Panc1 (cell line): ENCODE measurements around the gene KDM2B. TPM values are rescaled to one million over a fixed set of nuclear protein-coding genes. Genes with fewer than 3 reads are reported as not detected.

ENCODE experiments used
- ATAC-seq: fragments of 200-7000 bp; cut with Tn5 transposase; 2 replicates; pipeline ENCODE4 v1.9.1; 2020; ENCODE audit warnings: mild to moderate bottlenecking, moderate library complexity
- BruUV-seq: library from RNA; stranded (reverse); fragments of 400-500 nt; replicated peaks from 2 replicates; lab custom pipeline; 2021; lab: Mats Ljungman, UMichigan
- CTCF ChIA-PET: fragments of 300-600 bp; sonication (Branson Sonifier 250); formaldehyde crosslinking; loops from one replicate; lab custom pipeline; 2022; ENCODE audit warnings: antibody characterized with exemption; lab: Charles Lee
- POLR2A ChIA-PET: fragments of 300-600 bp; sonication (Branson Sonifier 250); formaldehyde crosslinking; loops from one replicate; lab custom pipeline; 2022; ENCODE audit warnings: antibody characterized with exemption; lab: Charles Lee
- DNase-seq: peaks from one replicate; pipeline ENCODE4 v3.0.0-alpha.2; 2010; ENCODE audit warnings: low read depth, low spot score
- H3K27ac ChIP-seq: 2 replicates; pipeline ENCODE4 v1.5.1; 2011; ENCODE audit warnings: mild to moderate bottlenecking, low read length, inconsistent platforms
- H3K27me3 ChIP-seq: fragments of 200-500 bp; sonication (Bioruptor generic); 2 replicates; pipeline ENCODE4 v1.6.0; 2014; ENCODE audit warnings: low read length, inconsistent platforms; ENCODE audit not compliant: control insufficient read depth, insufficient read depth
- H3K36me3 ChIP-seq: fragments of 200-500 bp; sonication (Bioruptor generic); 2 replicates; pipeline ENCODE4 v1.5.1; 2014; ENCODE audit warnings: inconsistent platforms, mild to moderate bottlenecking, low read length, moderate library complexity; ENCODE audit not compliant: control insufficient read depth, insufficient read depth
- H3K4me1 ChIP-seq: 2 replicates; pipeline ENCODE4 v1.5.1; 2011; ENCODE audit warnings: inconsistent platforms, mild to moderate bottlenecking, low read length, moderate library complexity; ENCODE audit not compliant: control insufficient read depth, insufficient read depth
- H3K4me3 ChIP-seq, 2 experiments: 2 replicates each; pipeline ENCODE4 v1.5.1; 2011 to 2012; ENCODE audit warnings: low read depth in 2 of 2, low read length in 2 of 2, mild to moderate bottlenecking in 2 of 2, inconsistent platforms in 1 of 2, moderate library complexity in 1 of 2
- H3K9me3 ChIP-seq: fragments of 200-500 bp; sonication (Bioruptor generic); 2 replicates; pipeline ENCODE4 v1.5.1; 2014; ENCODE audit warnings: low read depth, mild to moderate bottlenecking, inconsistent platforms, low read length, moderate library complexity; ENCODE audit not compliant: control insufficient read depth, insufficient read depth
- POLR2AphosphoS5 ChIP-seq: IDR thresholded peaks from 2 replicates; pipeline ENCODE4 v1.6.1; 2012; ENCODE audit warnings: mild to moderate bottlenecking, low read depth, low read length, moderate library complexity
- SIN3A ChIP-seq: IDR thresholded peaks from 2 replicates; pipeline ENCODE4 v1.6.1; 2012; ENCODE audit warnings: low read depth, mild to moderate bottlenecking, low read length, moderate library complexity, borderline replicate concordance; ENCODE audit not compliant: insufficient read depth
- TCF7L2 ChIP-seq: IDR thresholded peaks from 2 replicates; pipeline ENCODE4 v1.6.1; 2011; ENCODE audit warnings: mild to moderate bottlenecking, low read depth, low read length, inconsistent platforms
- in situ Hi-C: cut with HindIII; loops from 2 replicates; pipeline ENCODE4 v1.10.0; 2016; ENCODE audit warnings: low sequenced_read_pairs, low pct_unique_long_range_greater_than_20kb
- intact Hi-C: fragments of 100-400 bp; cut with micrococcal nuclease; formaldehyde crosslinking; loops from one replicate; pipeline ENCODE4 v1.10.0; 2022; ENCODE audit not compliant: unreplicated experiment
- total RNA-seq: library from RNA; stranded (reverse); gene quantifications from one replicate; pipeline ENCODE4 v1.2.1, GENCODE V29; 2021; ENCODE audit not compliant: unreplicated experiment
- TF ChIP-seq, protein P1 (sequence below): fragments of 450-650 bp; IDR thresholded peaks from 2 replicates; pipeline ENCODE4 v1.5.1; 2017; ENCODE audit warnings: mild to moderate bottlenecking
- TF ChIP-seq, protein P2 (sequence below), 2 experiments: IDR thresholded peaks; 2 replicates each; pipeline ENCODE4 v1.6.1; 2011 to 2012; ENCODE audit warnings: low read depth in 2 of 2, control low read depth in 1 of 2, low read length in 1 of 2, mild to moderate bottlenecking in 1 of 2, moderate library complexity in 1 of 2; ENCODE audit not compliant: insufficient read depth in 1 of 2

The KDM2B gene
- total RNA-seq, 1 experiment from 2014 or later, result 27.5 TPM

DNA sequence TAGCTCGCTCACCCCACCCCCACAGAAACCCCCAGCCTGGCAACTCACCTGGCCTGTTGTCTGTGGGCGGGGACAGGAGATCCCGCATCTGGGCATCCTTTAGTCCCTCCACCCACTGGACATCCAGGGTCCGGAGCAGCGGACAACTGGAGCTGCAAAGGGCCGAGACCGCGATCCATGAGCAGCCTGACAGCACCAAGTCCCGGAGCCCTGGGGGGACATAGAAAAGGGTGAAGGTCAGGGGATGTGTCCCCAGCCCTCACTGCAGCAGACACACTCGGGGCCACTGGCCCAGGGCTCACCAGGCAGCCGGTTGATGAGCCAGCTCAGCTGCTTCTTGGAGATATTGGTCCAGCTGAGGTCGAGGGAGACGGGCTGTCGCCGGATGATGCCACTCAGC is 140.1 kb downstream of the KDM2B start:
- H3K4me1 ChIP-seq, result peaks cover 4% of the 10 kb centered on the region; the same call in 1 of the 2 replicates
- CTCF ChIA-PET, result interaction anchor here (0.5 to 1.4 kb wide), 2 partner anchors 18 to 231 kb away, joined by 4 to 6 read pairs; no protein-coding TSS in a partner anchor
- no peak overlapping the region for H3K27ac ChIP-seq
- no peaks in the 10 kb centered on the region; the same call in none of the 2 replicates for H3K36me3 ChIP-seq
- intact Hi-C loops (loop anchor here (5.0 kb wide), 1 partner anchor 108 kb away; no protein-coding TSS in a partner anchor), in situ Hi-C loops (no loop called here)
- TF ChIP-seq, protein P1, sequence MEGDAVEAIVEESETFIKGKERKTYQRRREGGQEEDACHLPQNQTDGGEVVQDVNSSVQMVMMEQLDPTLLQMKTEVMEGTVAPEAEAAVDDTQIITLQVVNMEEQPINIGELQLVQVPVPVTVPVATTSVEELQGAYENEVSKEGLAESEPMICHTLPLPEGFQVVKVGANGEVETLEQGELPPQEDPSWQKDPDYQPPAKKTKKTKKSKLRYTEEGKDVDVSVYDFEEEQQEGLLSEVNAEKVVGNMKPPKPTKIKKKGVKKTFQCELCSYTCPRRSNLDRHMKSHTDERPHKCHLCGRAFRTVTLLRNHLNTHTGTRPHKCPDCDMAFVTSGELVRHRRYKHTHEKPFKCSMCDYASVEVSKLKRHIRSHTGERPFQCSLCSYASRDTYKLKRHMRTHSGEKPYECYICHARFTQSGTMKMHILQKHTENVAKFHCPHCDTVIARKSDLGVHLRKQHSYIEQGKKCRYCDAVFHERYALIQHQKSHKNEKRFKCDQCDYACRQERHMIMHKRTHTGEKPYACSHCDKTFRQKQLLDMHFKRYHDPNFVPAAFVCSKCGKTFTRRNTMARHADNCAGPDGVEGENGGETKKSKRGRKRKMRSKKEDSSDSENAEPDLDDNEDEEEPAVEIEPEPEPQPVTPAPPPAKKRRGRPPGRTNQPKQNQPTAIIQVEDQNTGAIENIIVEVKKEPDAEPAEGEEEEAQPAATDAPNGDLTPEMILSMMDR, result no peak
- TF ChIP-seq TCF7L2 (no peak), POLR2AphosphoS5 (no peak), SIN3A (no peak)
- TF ChIP-seq, protein P2, sequence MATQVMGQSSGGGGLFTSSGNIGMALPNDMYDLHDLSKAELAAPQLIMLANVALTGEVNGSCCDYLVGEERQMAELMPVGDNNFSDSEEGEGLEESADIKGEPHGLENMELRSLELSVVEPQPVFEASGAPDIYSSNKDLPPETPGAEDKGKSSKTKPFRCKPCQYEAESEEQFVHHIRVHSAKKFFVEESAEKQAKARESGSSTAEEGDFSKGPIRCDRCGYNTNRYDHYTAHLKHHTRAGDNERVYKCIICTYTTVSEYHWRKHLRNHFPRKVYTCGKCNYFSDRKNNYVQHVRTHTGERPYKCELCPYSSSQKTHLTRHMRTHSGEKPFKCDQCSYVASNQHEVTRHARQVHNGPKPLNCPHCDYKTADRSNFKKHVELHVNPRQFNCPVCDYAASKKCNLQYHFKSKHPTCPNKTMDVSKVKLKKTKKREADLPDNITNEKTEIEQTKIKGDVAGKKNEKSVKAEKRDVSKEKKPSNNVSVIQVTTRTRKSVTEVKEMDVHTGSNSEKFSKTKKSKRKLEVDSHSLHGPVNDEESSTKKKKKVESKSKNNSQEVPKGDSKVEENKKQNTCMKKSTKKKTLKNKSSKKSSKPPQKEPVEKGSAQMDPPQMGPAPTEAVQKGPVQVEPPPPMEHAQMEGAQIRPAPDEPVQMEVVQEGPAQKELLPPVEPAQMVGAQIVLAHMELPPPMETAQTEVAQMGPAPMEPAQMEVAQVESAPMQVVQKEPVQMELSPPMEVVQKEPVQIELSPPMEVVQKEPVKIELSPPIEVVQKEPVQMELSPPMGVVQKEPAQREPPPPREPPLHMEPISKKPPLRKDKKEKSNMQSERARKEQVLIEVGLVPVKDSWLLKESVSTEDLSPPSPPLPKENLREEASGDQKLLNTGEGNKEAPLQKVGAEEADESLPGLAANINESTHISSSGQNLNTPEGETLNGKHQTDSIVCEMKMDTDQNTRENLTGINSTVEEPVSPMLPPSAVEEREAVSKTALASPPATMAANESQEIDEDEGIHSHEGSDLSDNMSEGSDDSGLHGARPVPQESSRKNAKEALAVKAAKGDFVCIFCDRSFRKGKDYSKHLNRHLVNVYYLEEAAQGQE (IDR thresholded peaks at IDR 0.05; ENCODE audit: insufficient read depth in 1 of 2, low read depth in 2 of 2, low read length in 1 of 2), result no peak
- H3K4me3 ChIP-seq, result no peak overlapping the region
- POLR2A ChIA-PET, result no interaction called here
- DNase-seq, result no peak
- BruUV-seq, result no TSS peak
- H3K27me3 ChIP-seq, result no peaks in the 10 kb centered on the region
- no peak for ATAC-seq
- 0 out of 2 replicates have a peak, but pooled peaks cover 3% of the 10 kb centered on the region for H3K9me3 ChIP-seq

DNA sequence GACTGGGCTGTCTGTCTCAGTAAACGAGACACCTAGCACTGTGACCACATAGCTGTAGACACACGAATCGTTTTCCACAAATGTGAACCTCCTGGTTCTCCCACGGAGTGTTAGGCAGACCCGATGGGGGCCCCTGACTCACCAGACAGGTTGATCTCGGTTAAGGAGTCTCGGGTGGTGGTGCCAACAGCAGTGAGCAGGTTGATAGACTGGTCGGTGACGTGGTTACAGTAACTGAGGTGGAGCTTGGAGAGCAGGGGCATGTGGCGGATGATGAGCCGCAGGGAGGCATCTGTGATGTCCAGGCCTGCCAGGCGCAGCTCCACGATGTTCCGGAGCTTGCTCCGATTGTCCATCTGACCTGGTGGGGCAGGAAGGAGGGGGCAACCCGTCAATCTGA is 141.1 kb downstream of the KDM2B start:
- CTCF ChIA-PET, result no interaction called here
- intact Hi-C loops, result loop anchor here (5.0 kb wide), 1 partner anchor 107 kb away; no protein-coding TSS in a partner anchor
- H3K36me3 ChIP-seq, result no peaks in the 10 kb centered on the region; the same call in 1 of the 2 replicates

More for the DNA sequence above, 141.1 kb downstream of the KDM2B start:
- TF ChIP-seq, protein P1, result no peak
- TF ChIP-seq, protein P2 (IDR thresholded peaks at IDR 0.05; ENCODE audit: insufficient read depth in 1 of 2, low read depth in 2 of 2, low read length in 1 of 2), result no peak
- TF ChIP-seq TCF7L2 (no peak), POLR2AphosphoS5 (no peak), SIN3A (no peak)
- H3K4me3 ChIP-seq, result no peak overlapping the region
- no peak for ATAC-seq
- no peak for DNase-seq
- POLR2A ChIA-PET, result no interaction called here
- BruUV-seq, result no TSS peak
- no peak overlapping the region for H3K27ac ChIP-seq
- peaks cover 4% of the 10 kb centered on the region; the same call in 1 of the 2 replicates for H3K4me1 ChIP-seq
- 0 out of 2 replicates have a peak, but pooled peaks cover 3% of the 10 kb centered on the region for H3K9me3 ChIP-seq
- in situ Hi-C loops, result no loop called here
- no peaks in the 10 kb centered on the region for H3K27me3 ChIP-seq
